Activated CD4-positive, alpha-beta T cell treated with anti-CD3 and anti-CD28 coated beads, Interleukin-2, amount 50 U/mL, for 16 hours (primary cell): Measurements from ENCODE around the gene FNBP1L.

Experiments used
- DNase-seq: peaks from one replicate; pipeline ENCODE4 v3.0.0-alpha.2; 2020

FNBP1L gene

GRCh38 chr1:93595743-93596142, 147.8 kb downstream of the FNBP1L start:
- DNase-seq, result no peak

DNA sequence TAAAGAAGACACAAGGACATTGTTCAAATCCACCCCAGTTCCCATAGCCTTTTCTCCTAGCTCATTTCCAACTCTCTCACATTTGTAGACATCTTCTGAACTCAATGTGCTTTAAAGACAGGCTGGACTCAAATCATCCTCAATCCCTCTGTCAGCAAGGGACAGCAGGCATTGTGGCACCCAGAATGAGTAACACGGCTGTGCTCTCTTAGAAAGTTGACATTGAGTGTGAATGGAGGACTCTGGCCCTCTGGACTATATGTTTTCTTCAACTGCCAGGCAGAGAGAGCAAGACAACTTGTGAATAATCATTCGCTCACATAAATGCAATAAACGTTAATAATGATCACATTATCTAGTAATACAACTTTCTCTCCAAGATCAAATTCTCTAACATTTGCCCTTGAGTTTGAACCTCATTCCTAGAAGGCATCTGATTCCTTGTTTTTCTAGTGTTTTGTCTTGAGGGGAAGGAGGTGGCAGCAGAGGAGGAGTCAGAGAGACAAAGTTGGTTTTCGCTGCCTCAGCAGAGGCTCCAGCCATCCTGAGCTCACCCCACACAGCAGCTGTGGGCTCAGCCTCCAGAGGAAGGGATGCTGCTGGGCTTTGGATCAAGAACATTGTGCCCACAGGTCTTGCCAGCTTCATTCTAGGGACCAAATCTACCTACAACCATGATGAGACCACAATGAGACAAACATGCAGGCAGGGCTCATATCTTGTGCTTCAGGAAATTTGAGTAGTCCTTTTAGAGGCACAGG, 148.6 kb downstream of the FNBP1L start:
- DNase-seq, result no peak

- no peak for DNase-seq
Observed at GRCh38 chr1:93597709-93598108, 149.8 kb downstream of the FNBP1L start.

GRCh38 chr1:93598396-93598795, 150.5 kb downstream of the FNBP1L start:
- no peak for DNase-seq

- DNase-seq, result no peak
Observed at GRCh38 chr1:93598861-93599439, 151.0 kb downstream of the FNBP1L start.

DNA sequence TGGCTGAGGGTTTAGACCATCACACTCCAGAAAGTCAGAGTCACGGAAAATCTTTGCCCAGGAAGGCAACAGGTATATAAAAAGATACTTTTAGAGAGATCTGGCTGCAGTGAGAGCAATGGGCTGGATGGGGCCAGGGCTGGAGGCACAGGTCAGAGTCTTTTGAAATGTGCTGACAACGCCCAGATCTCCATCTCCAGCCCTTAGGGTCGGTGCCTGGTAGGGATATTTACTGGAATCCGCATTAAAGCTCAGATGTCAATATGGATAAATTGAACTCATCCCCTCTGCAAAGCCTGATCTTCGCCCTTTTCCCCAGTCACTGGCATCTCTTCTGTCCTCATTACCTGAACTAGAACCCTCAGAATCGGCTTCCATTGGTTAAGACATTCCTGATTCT, 151.6 kb downstream of the FNBP1L start:
- no peak for DNase-seq

- DNase-seq, result no peak
Observed at GRCh38 chr1:93600663-93601062, 152.7 kb downstream of the FNBP1L start.

GRCh38 chr1:93601686-93602085, 153.8 kb downstream of the FNBP1L start:
- no peak for DNase-seq

DNA sequence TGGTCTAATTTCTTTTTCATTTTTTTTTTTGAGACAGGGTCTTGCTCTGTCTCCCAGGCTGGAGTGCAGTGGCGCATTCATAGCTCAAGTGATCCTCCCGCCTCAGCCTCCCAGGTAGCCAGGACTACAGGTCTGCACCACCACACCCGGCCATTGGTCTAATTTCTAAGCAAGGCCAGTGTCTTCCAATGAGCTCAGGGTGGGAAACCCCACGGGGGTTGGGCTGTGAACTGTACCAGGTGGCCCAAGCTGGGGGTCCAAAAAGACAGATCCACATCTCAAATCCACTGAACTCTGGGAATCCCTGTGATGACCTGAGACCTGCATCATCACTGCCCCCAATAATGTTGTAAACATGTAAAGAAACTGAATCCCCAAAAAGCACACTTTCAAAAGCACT, 154.2 kb downstream of the FNBP1L start:
- DNase-seq, result no peak

DNA sequence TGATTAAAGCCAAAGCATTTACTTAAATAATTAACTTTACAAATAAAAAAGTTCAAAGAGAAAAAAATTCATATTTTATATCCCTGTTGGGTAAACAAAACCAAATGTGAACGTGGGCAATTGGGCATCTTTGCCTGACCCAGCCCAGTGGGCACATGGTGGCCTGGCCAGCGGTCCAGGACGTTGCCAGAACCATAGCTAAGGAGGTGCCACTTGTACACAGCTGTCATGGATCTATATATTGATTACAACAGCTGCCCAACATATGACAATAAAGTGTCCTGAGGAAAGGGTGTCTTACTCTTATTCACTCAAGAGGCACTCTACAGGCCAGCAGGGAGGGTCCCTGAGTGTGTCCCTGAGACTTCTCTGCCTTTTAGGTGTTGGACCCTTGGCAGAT, 155.2 kb downstream of the FNBP1L start:
- no peak for DNase-seq

DNA sequence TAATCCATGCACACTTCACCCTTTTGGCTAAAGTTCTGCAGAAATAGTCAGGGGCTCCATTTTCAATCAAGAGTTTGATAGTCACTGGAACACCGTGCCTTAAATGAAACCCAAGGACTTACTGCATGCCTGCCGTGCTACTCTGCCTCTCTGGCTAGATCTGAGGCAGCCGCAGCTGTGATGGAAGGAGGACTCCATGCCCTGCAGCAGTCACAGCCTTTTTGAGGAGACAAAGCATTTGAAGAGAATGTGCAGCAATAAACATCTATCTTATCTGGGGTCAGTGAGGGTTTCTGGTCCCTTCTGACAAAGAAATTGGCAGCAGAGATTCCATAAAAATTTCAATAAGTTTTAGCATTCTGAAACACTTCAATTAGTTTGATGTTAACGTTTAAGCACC, 155.7 kb downstream of the FNBP1L start:
- no peak for DNase-seq
